WTC11 (cell line): ENCODE results near the gene PCDH12. TPM values are rescaled to one million over a fixed set of nuclear protein-coding genes. Genes with fewer than 3 reads are reported as not detected.

Experiments used
- ATF1 ChIP-seq: sonication (generic); formaldehyde crosslinking; IDR thresholded peaks from 2 replicates; pipeline ENCODE4 v1.8.1; 2023; ENCODE audit warnings: mild to moderate bottlenecking, moderate library complexity, missing genetic modification reagents
- NFATC4 ChIP-seq: fragments of 250-450 bp; sonication (Bioruptor Pico); IDR thresholded peaks from 2 replicates; pipeline ENCODE4 v1.9.0; 2021; ENCODE audit warnings: mild to moderate bottlenecking
- SMAD4 ChIP-seq: sonication (generic); formaldehyde crosslinking; IDR thresholded peaks from 2 replicates; pipeline ENCODE4 v1.8.0; 2022; ENCODE audit warnings: mild to moderate bottlenecking, missing genetic modification reagents
- SP1 ChIP-seq: sonication (generic); formaldehyde crosslinking; conservative IDR thresholded peaks from 2 replicates; pipeline ENCODE4 v1.8.1; 2022; ENCODE audit warnings: missing genetic modification reagents
- TCF7 ChIP-seq: sonication (generic); formaldehyde crosslinking; IDR thresholded peaks from 2 replicates; pipeline ENCODE4 v1.8.0; 2022; ENCODE audit warnings: mild to moderate bottlenecking, low read depth, missing genetic modification reagents, moderate library complexity
- TEAD4 ChIP-seq: sonication (generic); formaldehyde crosslinking; IDR thresholded peaks from 2 replicates; pipeline ENCODE4 v1.8.0; 2022; ENCODE audit warnings: mild to moderate bottlenecking, missing genetic modification reagents
- ZNF138 ChIP-seq: sonication (generic); formaldehyde crosslinking; conservative IDR thresholded peaks from 2 replicates; pipeline ENCODE4 v1.8.1; 2022; ENCODE audit warnings: mild to moderate bottlenecking, moderate library complexity, missing genetic modification reagents
- ZNF219 ChIP-seq: sonication (generic); formaldehyde crosslinking; IDR thresholded peaks from 2 replicates; pipeline ENCODE4 v1.8.0; 2023; ENCODE audit warnings: missing genetic modification reagents, mild to moderate bottlenecking, borderline replicate concordance
- ZNF232 ChIP-seq: sonication (generic); formaldehyde crosslinking; IDR thresholded peaks from 2 replicates; pipeline ENCODE4 v1.8.0; 2022; ENCODE audit warnings: mild to moderate bottlenecking, missing genetic modification reagents
- ZNF263 ChIP-seq: sonication (generic); formaldehyde crosslinking; IDR thresholded peaks from 2 replicates; pipeline ENCODE4 v1.8.1; 2022; ENCODE audit warnings: low read depth, mild to moderate bottlenecking, moderate library complexity, missing genetic modification reagents
- ZNF317 ChIP-seq: sonication (generic); formaldehyde crosslinking; IDR thresholded peaks from 2 replicates; pipeline ENCODE4 v1.8.1; 2023; ENCODE audit warnings: low read depth, mild to moderate bottlenecking, moderate library complexity, missing genetic modification reagents, borderline replicate concordance
- ZNF416 ChIP-seq: fragments of 250-450 bp; sonication (Bioruptor Pico); IDR thresholded peaks from 2 replicates; pipeline ENCODE4 v1.9.0; 2021; ENCODE audit warnings: mild to moderate bottlenecking, inconsistent platforms
- ZNF423 ChIP-seq: fragments of 250-450 bp; sonication (Bioruptor Pico); IDR thresholded peaks from 2 replicates; pipeline ENCODE4 v2.1.2; 2022; ENCODE audit warnings: mild to moderate bottlenecking, moderate library complexity
- ZNF671 ChIP-seq: fragments of 250-450 bp; sonication (Bioruptor Pico); IDR thresholded peaks from 2 replicates; pipeline ENCODE4 v1.8.0; 2021; ENCODE audit warnings: mild to moderate bottlenecking
- total RNA-seq: library from RNA; stranded (reverse); gene quantifications from 3 replicates; pipeline ENCODE4 v1.2.3, GENCODE V29; 2021
- TF ChIP-seq, protein P1 (sequence below): sonication (generic); formaldehyde crosslinking; IDR thresholded peaks from 2 replicates; pipeline ENCODE4 v1.8.0; 2022; ENCODE audit warnings: mild to moderate bottlenecking, missing genetic modification reagents
- TF ChIP-seq, protein P2 (sequence below): sonication (generic); formaldehyde crosslinking; IDR thresholded peaks from 2 replicates; pipeline ENCODE4 v1.8.1; 2023; ENCODE audit warnings: mild to moderate bottlenecking, missing genetic modification reagents
- TF ChIP-seq, protein P3 (sequence below): sonication (generic); formaldehyde crosslinking; conservative IDR thresholded peaks from 2 replicates; pipeline ENCODE4 v1.8.1; 2022; ENCODE audit warnings: mild to moderate bottlenecking, missing genetic modification reagents
- TF ChIP-seq, protein P4 (sequence below): sonication (generic); formaldehyde crosslinking; IDR thresholded peaks from 2 replicates; pipeline ENCODE4 v1.8.0; 2023; ENCODE audit warnings: missing genetic modification reagents
- TF ChIP-seq, protein P5 (sequence below): sonication (generic); formaldehyde crosslinking; IDR thresholded peaks from 2 replicates; pipeline ENCODE4 v1.8.1; 2023; ENCODE audit warnings: mild to moderate bottlenecking, missing genetic modification reagents, borderline replicate concordance
- TF ChIP-seq, protein P6 (sequence below): sonication (generic); formaldehyde crosslinking; IDR thresholded peaks from 2 replicates; pipeline ENCODE4 v1.8.1; 2022; ENCODE audit warnings: mild to moderate bottlenecking, moderate library complexity, missing genetic modification reagents
- TF ChIP-seq, protein P7 (sequence below): sonication (generic); formaldehyde crosslinking; IDR thresholded peaks from 2 replicates; pipeline ENCODE4 v1.8.0; 2023; ENCODE audit warnings: mild to moderate bottlenecking, missing genetic modification reagents
- TF ChIP-seq, protein P8 (sequence below): sonication (generic); formaldehyde crosslinking; IDR thresholded peaks from 2 replicates; pipeline ENCODE4 v1.8.1; 2022; ENCODE audit warnings: low read depth, missing genetic modification reagents, borderline replicate concordance

The PCDH12 gene
- total RNA-seq, 1 experiment from 2014 or later: 0.33 TPM

DNA sequence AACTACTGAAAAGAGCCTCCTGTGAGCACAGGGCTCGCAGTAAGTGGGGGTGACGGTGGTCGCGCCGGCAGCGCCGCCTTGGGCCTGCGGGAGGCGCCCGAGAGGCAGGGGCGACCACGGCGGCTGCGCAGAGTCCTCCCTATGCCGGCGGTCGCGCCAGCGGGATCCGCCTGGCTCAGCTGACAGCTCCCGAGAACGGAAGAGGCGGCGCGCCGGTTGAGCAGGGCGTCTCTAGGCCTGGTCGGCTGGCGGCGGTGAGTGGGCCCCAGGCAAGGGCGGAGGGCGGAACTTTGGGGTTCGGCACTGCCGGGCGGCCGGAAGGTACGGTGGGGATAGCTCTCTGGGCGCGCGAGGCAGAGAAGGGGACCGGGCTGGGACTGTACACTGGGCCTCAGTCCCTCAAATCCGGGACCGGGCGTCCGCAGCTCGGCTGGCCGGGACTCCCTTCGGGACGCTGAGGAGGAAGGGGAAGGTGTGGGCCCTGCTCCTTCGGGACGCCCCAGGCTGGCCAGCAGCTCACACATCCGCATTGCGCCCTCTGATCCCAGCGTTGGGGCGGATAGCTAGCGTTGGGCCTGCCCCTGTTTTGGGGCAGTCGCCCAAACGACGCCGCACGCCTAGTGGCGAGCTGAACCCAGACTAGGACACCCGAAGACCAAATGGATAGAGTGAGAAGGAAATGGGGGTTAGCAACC is 11.1 kb upstream of the PCDH12 start, which contains the start of gene RNF14 (continued):
- TF ChIP-seq, protein P1, sequence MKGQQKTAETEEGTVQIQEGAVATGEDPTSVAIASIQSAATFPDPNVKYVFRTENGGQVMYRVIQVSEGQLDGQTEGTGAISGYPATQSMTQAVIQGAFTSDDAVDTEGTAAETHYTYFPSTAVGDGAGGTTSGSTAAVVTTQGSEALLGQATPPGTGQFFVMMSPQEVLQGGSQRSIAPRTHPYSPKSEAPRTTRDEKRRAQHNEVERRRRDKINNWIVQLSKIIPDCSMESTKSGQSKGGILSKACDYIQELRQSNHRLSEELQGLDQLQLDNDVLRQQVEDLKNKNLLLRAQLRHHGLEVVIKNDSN (CRISPR knock-in tag): peak; percentile 64; the same call in 1 of the 2 replicates
- TF ChIP-seq ZNF671 (CRISPR knock-in tag) (no peak), NFATC4 (no peak), SP1 (CRISPR knock-in tag) (peak; percentile 73), ZNF219 (no peak), ZNF317 (no peak), SMAD4 (CRISPR knock-in tag) (no peak), TCF7 (no peak), TEAD4 (CRISPR knock-in tag) (no peak), ZNF138 (CRISPR knock-in tag) (no peak), ATF1 (CRISPR knock-in tag) (no peak), ZNF416 (CRISPR knock-in tag) (no peak), ZNF423 (no peak), ZNF232 (peak; percentile 60; the same call in 1 of the 2 replicates), ZNF263 (CRISPR knock-in tag) (peak; percentile 88; the same call in 1 of the 2 replicates)
- TF ChIP-seq, protein P2, sequence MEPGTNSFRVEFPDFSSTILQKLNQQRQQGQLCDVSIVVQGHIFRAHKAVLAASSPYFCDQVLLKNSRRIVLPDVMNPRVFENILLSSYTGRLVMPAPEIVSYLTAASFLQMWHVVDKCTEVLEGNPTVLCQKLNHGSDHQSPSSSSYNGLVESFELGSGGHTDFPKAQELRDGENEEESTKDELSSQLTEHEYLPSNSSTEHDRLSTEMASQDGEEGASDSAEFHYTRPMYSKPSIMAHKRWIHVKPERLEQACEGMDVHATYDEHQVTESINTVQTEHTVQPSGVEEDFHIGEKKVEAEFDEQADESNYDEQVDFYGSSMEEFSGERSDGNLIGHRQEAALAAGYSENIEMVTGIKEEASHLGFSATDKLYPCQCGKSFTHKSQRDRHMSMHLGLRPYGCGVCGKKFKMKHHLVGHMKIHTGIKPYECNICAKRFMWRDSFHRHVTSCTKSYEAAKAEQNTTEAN (CRISPR knock-in tag): peak; percentile 85; the same call in 1 of the 2 replicates
- TF ChIP-seq, protein P3, sequence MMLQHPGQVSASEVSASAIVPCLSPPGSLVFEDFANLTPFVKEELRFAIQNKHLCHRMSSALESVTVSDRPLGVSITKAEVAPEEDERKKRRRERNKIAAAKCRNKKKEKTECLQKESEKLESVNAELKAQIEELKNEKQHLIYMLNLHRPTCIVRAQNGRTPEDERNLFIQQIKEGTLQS: no peak
- TF ChIP-seq, protein P4, sequence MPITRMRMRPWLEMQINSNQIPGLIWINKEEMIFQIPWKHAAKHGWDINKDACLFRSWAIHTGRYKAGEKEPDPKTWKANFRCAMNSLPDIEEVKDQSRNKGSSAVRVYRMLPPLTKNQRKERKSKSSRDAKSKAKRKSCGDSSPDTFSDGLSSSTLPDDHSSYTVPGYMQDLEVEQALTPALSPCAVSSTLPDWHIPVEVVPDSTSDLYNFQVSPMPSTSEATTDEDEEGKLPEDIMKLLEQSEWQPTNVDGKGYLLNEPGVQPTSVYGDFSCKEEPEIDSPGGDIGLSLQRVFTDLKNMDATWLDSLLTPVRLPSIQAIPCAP (CRISPR knock-in tag): no peak
- TF ChIP-seq, protein P5, sequence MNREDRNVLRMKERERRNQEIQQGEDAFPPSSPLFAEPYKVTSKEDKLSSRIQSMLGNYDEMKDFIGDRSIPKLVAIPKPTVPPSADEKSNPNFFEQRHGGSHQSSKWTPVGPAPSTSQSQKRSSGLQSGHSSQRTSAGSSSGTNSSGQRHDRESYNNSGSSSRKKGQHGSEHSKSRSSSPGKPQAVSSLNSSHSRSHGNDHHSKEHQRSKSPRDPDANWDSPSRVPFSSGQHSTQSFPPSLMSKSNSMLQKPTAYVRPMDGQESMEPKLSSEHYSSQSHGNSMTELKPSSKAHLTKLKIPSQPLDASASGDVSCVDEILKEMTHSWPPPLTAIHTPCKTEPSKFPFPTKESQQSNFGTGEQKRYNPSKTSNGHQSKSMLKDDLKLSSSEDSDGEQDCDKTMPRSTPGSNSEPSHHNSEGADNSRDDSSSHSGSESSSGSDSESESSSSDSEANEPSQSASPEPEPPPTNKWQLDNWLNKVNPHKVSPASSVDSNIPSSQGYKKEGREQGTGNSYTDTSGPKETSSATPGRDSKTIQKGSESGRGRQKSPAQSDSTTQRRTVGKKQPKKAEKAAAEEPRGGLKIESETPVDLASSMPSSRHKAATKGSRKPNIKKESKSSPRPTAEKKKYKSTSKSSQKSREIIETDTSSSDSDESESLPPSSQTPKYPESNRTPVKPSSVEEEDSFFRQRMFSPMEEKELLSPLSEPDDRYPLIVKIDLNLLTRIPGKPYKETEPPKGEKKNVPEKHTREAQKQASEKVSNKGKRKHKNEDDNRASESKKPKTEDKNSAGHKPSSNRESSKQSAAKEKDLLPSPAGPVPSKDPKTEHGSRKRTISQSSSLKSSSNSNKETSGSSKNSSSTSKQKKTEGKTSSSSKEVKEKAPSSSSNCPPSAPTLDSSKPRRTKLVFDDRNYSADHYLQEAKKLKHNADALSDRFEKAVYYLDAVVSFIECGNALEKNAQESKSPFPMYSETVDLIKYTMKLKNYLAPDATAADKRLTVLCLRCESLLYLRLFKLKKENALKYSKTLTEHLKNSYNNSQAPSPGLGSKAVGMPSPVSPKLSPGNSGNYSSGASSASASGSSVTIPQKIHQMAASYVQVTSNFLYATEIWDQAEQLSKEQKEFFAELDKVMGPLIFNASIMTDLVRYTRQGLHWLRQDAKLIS: peak; percentile 44; the same call in 1 of the 2 replicates
- TF ChIP-seq, protein P6, sequence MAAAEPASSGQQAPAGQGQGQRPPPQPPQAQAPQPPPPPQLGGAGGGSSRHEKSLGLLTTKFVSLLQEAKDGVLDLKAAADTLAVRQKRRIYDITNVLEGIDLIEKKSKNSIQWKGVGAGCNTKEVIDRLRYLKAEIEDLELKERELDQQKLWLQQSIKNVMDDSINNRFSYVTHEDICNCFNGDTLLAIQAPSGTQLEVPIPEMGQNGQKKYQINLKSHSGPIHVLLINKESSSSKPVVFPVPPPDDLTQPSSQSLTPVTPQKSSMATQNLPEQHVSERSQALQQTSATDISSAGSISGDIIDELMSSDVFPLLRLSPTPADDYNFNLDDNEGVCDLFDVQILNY (CRISPR knock-in tag): peak; percentile 74; the same call in 1 of the 2 replicates
- TF ChIP-seq, protein P7, sequence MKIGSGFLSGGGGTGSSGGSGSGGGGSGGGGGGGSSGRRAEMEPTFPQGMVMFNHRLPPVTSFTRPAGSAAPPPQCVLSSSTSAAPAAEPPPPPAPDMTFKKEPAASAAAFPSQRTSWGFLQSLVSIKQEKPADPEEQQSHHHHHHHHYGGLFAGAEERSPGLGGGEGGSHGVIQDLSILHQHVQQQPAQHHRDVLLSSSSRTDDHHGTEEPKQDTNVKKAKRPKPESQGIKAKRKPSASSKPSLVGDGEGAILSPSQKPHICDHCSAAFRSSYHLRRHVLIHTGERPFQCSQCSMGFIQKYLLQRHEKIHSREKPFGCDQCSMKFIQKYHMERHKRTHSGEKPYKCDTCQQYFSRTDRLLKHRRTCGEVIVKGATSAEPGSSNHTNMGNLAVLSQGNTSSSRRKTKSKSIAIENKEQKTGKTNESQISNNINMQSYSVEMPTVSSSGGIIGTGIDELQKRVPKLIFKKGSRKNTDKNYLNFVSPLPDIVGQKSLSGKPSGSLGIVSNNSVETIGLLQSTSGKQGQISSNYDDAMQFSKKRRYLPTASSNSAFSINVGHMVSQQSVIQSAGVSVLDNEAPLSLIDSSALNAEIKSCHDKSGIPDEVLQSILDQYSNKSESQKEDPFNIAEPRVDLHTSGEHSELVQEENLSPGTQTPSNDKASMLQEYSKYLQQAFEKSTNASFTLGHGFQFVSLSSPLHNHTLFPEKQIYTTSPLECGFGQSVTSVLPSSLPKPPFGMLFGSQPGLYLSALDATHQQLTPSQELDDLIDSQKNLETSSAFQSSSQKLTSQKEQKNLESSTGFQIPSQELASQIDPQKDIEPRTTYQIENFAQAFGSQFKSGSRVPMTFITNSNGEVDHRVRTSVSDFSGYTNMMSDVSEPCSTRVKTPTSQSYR (CRISPR knock-in tag): 0 out of 2 replicates have a peak, but pooled peaks have one; percentile 39
- TF ChIP-seq, protein P8, sequence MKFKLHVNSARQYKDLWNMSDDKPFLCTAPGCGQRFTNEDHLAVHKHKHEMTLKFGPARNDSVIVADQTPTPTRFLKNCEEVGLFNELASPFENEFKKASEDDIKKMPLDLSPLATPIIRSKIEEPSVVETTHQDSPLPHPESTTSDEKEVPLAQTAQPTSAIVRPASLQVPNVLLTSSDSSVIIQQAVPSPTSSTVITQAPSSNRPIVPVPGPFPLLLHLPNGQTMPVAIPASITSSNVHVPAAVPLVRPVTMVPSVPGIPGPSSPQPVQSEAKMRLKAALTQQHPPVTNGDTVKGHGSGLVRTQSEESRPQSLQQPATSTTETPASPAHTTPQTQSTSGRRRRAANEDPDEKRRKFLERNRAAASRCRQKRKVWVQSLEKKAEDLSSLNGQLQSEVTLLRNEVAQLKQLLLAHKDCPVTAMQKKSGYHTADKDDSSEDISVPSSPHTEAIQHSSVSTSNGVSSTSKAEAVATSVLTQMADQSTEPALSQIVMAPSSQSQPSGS (CRISPR knock-in tag): no peak
